GM18519 (cell line): Measurements from ENCODE around the gene HLA-DMB.

Experiments
- ATAC-seq: cut with Tn5 transposase; IDR thresholded peaks from one replicate; pipeline ENCODE4 v1.9.1; 2021; ENCODE audit warnings: mild to moderate bottlenecking, moderate library complexity; ENCODE audit not compliant: unreplicated experiment, low FRiP score

Gene HLA-DMB

GRCh38 chr6:32972353-32973143 is 31.7 kb upstream of the HLA-DMB start:
- no peak for ATAC-seq

GRCh38 chr6:32971581-32972352 is 30.9 kb upstream of the HLA-DMB start:
- peak; percentile 34 for ATAC-seq

- no peak for ATAC-seq
Observed at GRCh38 chr6:32971242-32971580, 30.4 kb upstream of the HLA-DMB start.

- ATAC-seq: no peak
Observed at GRCh38 chr6:32970413-32971241, 29.8 kb upstream of the HLA-DMB start.

GRCh38 chr6:32969685-32970412 is 29.0 kb upstream of the HLA-DMB start:
- no peak for ATAC-seq

- no peak for ATAC-seq
Observed at GRCh38 chr6:32968867-32969684, 28.2 kb upstream of the HLA-DMB start.

GRCh38 chr6:32968093-32968866 is 27.5 kb upstream of the HLA-DMB start, which contains the start of gene BRD2:
TSS of gene BRD2 (plus strand) at chr6:32968594. CDS start at chr6:32972899, 4,305 bp downstream.
- ATAC-seq: peak; percentile 28

GRCh38 chr6:32967151-32968091 is 26.6 kb upstream of the HLA-DMB start:
- no peak for ATAC-seq

- no peak for ATAC-seq
Observed at GRCh38 chr6:32964776-32965175, 23.9 kb upstream of the HLA-DMB start.

GRCh38 chr6:32963866-32964265 is 23.0 kb upstream of the HLA-DMB start:
- ATAC-seq: no peak

- ATAC-seq: no peak
Observed at GRCh38 chr6:32962213-32962826, 21.5 kb upstream of the HLA-DMB start.

GRCh38 chr6:32960563-32960962 is 19.7 kb upstream of the HLA-DMB start:
- ATAC-seq: no peak

GRCh38 chr6:32956176-32956575 is 15.3 kb upstream of the HLA-DMB start:
- ATAC-seq: no peak

GRCh38 chr6:32954986-32955802 is 14.4 kb upstream of the HLA-DMB start:
- no peak for ATAC-seq

- ATAC-seq: no peak
Observed at GRCh38 chr6:32954267-32954666, 13.4 kb upstream of the HLA-DMB start.

- no peak for ATAC-seq
Observed at GRCh38 chr6:32953775-32954174, 12.9 kb upstream of the HLA-DMB start.
